ENCODE data around the gene FHOD3.

FHOD3 gene

GRCh38 chr18:36467614-36468013 is 170.1 kb downstream of the FHOD3 start:
- Histone ChIP-seq H3K27me3 (replicated peaks) (no peaks in the 10 kb centered on the region), H3K36me3 (replicated peaks) (no peaks in the 10 kb centered on the region), H3K4me3 (ENCODE audit: low read depth, low read length) (no peak overlapping the region), H3K27ac (no peak overlapping the region)
- in situ Hi-C loops (cut with HindIII; ENCODE audit: low pct_ligation_motif_present, low sequenced_read_pairs), result no loop called here
- TF ChIP-seq CTCF (IDR thresholded peaks at IDR 0.05; ENCODE audit: low read depth, low read length, missing control alignments), result no peak
- DNase-seq, result no peak

GRCh38 chr18:36468161-36468560 is 170.6 kb downstream of the FHOD3 start:
- in situ Hi-C loops (cut with HindIII; ENCODE audit: low pct_ligation_motif_present, low sequenced_read_pairs), result no loop called here
- no peaks in the 10 kb centered on the region for H3K27me3 ChIP-seq (replicated peaks)
- no peaks in the 10 kb centered on the region for H3K36me3 ChIP-seq (replicated peaks)
- H3K4me3 ChIP-seq (ENCODE audit: low read depth, low read length), result no peak overlapping the region
- TF ChIP-seq CTCF (IDR thresholded peaks at IDR 0.05; ENCODE audit: low read depth, low read length, missing control alignments), result no peak
- H3K27ac ChIP-seq, result no peak overlapping the region
- no peak for DNase-seq

- TF ChIP-seq CTCF (IDR thresholded peaks at IDR 0.05; ENCODE audit: low read depth, low read length, missing control alignments), result no peak
- in situ Hi-C loops (cut with HindIII; ENCODE audit: low pct_ligation_motif_present, low sequenced_read_pairs), result no loop called here
- H3K27me3 ChIP-seq (replicated peaks), result no peaks in the 10 kb centered on the region
- no peak overlapping the region for H3K27ac ChIP-seq
- DNase-seq, result no peak
- H3K36me3 ChIP-seq (replicated peaks), result no peaks in the 10 kb centered on the region
- no peak overlapping the region for H3K4me3 ChIP-seq (ENCODE audit: low read depth, low read length)
Observed at GRCh38 chr18:36469461-36469860, 171.9 kb downstream of the FHOD3 start.

- no peak for TF ChIP-seq CTCF (IDR thresholded peaks at IDR 0.05; ENCODE audit: low read depth, low read length, missing control alignments)
- in situ Hi-C loops (cut with HindIII; ENCODE audit: low pct_ligation_motif_present, low sequenced_read_pairs), result no loop called here
Observed at GRCh38 chr18:36470896-36471295, 173.4 kb downstream of the FHOD3 start.

GRCh38 chr18:36471393-36471792 is 173.9 kb downstream of the FHOD3 start:
- no peak overlapping the region for H3K4me3 ChIP-seq (ENCODE audit: low read depth, low read length)
- TF ChIP-seq CTCF (IDR thresholded peaks at IDR 0.05; ENCODE audit: low read depth, low read length, missing control alignments), result no peak
- H3K27ac ChIP-seq, result no peak overlapping the region
- no peak for DNase-seq
- in situ Hi-C loops (cut with HindIII; ENCODE audit: low pct_ligation_motif_present, low sequenced_read_pairs), result no loop called here
- H3K27me3 ChIP-seq (replicated peaks), result no peaks in the 10 kb centered on the region
- H3K36me3 ChIP-seq (replicated peaks), result no peaks in the 10 kb centered on the region

More at GRCh38 chr18:36470896-36471295, 173.4 kb downstream of the FHOD3 start:
- Histone ChIP-seq H3K4me3 (ENCODE audit: low read depth, low read length) (no peak overlapping the region), H3K27ac (no peak overlapping the region), H3K27me3 (replicated peaks) (no peaks in the 10 kb centered on the region), H3K36me3 (replicated peaks) (no peaks in the 10 kb centered on the region)
- no peak for DNase-seq

- Histone ChIP-seq H3K27ac (no peak overlapping the region), H3K4me3 (ENCODE audit: low read depth, low read length) (no peak overlapping the region), H3K27me3 (replicated peaks) (no peaks in the 10 kb centered on the region), H3K36me3 (replicated peaks) (no peaks in the 10 kb centered on the region)
- no peak for TF ChIP-seq CTCF (IDR thresholded peaks at IDR 0.05; ENCODE audit: low read depth, low read length, missing control alignments)
- in situ Hi-C loops (cut with HindIII; ENCODE audit: low pct_ligation_motif_present, low sequenced_read_pairs), result no loop called here
- no peak for DNase-seq
Observed at GRCh38 chr18:36476433-36476832, 178.9 kb downstream of the FHOD3 start.

Measured in brain microvascular endothelial cell (primary cell).